HG03139 (cell line): ENCODE results near the gene ZNF25.
"Not testable (repeated sequence)": the region's sequence is repeated elsewhere in the genome, so short reads cannot be mapped to it uniquely, and the experiment has no call there.

ENCODE experiments used
- ATAC-seq: cut with Tn5 transposase; IDR thresholded peaks from one replicate; pipeline ENCODE4 v1.9.1; 2021; ENCODE audit not compliant: unreplicated experiment

ZNF25 gene

DNA sequence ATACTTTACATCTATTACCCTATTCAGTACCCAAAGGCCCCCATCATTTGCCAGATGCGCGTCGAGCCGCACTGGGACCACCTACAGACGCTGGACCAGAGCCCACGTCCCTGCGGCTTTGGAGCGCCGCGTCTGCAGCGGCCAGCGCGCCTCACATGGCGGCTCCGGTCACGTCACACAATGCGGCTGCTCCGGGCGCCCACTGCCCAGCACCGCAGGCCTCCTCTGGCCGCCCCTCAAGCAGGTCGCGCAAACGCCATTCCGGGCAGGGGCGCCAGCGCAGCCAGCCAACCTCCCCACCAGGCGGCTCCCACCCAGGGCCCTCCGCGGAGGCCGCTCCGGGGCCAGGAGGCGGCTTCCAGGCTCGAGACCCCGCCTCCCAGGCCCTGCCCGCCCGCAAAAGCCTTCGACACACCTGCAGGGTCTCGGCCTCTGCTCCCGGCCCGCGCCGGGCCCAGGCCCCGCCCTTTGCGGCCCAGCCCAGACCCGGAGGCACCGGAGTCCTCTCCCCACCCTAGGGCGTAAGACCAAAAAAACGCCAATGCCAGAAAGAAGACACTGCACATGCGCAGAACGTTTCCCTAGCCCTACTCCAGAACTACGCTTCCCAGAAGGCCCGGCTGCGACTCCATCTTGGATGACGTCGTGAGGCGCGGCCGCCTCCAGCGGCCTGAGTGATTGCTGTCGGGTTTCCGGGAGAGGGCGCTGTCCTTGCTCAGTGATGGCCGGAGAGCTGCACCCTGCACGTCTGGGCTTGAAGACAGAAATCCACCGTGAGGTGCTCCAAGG is at the start of gene ZNF25:
TSS of gene ZNF25 (minus strand) at position 557 of the 789 bp plus-strand sequence. CDS start 4,925 bp downstream, outside the sequence.
- peak; percentile 95 for ATAC-seq

DNA sequence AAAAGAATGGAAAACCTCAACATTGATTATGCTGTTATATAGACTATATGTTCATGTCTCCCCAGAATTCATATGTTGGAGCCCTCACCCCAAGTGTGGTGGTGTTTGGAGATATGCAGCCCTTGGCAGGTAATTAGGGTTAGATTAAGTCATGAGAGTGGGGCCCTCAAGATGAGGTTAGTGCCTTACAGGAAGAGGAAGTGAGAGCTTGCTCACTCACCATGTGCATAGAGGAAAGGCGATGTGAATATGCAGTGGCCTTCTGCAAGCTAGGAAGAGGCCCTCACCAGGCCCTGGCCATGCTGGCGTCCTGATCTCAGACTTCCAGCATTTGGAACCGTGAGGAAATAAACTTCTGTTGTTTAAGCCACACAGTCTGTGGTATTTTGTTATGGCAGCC is 48.8 kb upstream of the ZNF25 start:
- peak; percentile 92 for ATAC-seq

DNA sequence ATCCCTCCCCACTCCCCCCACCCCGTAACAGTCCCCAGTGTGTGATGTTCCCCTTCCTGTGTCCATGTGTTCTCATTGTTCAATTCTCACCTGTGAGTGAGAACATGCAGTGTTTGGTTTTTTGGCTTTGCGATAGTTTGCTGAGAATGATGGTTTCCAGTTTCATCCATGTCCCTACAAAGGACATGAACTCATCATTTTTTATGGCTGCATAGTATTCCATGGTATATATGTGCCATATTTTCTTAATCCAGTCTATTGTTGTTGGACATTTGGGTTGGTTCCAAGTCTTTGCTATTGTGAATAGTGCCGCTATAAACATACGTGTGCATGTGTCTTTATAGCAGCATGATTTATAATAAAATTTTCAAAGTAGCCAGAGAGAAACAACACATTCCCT is 42.7 kb upstream of the ZNF25 start:
- ATAC-seq = not testable (repeated sequence)

DNA sequence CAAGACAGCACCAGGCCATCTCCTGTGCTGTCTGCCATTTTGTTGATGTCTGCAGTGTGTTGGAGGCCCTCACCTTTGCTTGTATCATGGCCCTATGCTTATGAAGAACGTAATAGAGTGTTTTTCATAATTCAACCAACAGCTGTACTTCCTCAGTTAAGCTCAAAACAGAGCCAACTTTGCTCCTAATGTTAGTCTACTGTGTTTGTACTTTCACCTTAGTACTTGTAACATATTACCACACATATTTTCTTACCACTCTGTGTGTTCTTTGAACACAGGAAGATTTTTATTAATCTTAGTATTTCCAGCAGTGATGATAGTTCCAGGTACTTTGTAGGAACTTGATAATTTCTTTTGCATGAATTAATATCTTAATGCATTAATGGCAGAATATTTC is 39.9 kb upstream of the ZNF25 start:
- ATAC-seq = no peak

DNA sequence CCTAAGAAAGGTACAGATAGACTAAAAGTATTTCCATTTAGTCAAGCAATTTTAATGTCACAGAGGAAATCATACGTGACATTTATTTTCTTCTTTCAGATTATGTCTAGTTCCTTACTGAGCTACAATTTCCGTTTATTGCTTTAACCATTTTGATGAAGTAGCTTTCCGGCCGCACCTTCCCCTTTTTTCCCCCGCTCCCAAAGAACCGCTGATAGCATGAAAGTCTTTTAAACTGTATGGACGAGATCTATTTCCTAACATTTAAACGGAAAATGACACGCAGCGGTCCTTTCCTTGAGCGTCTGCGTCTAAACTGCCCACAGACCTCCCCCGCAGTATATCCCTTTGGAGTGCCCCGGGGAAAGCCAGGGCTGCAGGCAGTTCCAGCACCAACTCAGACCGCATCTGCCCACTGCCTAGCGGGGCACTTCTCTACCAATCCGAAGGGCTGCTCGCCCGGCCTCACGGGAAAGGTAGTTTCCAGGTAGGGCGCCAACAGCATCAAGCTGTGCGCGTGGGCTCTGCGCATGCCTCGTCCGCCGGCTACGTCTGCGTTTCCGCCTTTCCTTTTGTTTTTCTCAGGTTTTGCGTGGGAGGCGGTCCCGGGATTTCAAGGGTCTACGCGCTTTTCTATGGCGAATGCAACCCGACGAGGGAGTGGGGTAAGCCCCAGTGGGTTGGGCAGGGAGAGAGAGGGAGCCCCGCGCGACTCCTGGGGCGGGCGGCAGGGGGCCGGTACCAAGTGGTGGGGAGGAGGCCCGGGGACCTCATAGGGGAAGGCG is 33.9 kb upstream of the ZNF25 start, which contains the start of gene ZNF33A:
TSS of gene ZNF33A (plus strand) at position 557 of the 785 bp plus-strand sequence. CDS start 1,667 bp downstream, outside the sequence.
- ATAC-seq = peak; percentile 84

DNA sequence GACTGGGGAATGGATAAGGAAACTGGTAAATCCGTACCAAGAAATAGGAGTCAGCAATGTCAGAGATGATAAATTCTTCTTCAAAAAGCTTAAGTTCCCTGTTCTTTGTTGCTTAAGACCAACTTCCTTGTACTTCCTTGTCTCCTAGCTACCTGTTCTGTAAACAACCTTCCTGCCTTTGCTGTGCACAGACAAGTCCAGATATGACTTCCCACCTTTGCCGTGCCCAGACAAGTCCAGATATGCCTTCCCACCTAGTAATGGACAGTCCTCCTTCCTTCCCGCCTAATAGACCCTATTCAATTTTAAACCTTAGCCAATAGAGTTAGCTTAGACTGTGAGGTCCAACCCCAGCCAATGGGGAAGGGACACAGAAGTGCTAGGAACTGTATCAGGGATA is 31.5 kb upstream of the ZNF25 start:
- ATAC-seq = no peak

DNA sequence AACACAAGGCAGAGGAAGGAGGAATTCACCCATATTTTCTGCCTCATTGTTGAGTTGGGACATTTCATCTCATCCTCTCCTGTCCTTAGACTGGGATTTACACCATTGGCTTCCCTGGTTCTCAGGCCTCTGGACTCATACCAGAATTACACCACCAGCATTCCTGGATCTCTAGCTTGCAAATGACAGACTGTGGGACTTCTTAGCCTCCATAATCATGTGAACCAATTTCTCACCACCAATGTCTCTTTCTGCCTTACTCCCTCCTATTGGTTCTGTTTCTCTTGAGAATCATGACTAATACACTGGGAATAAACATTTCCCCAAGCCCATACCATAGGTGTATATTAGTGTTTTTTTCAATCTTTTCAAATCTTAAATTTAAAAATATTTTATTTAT is 31.1 kb upstream of the ZNF25 start:
- no peak for ATAC-seq

DNA sequence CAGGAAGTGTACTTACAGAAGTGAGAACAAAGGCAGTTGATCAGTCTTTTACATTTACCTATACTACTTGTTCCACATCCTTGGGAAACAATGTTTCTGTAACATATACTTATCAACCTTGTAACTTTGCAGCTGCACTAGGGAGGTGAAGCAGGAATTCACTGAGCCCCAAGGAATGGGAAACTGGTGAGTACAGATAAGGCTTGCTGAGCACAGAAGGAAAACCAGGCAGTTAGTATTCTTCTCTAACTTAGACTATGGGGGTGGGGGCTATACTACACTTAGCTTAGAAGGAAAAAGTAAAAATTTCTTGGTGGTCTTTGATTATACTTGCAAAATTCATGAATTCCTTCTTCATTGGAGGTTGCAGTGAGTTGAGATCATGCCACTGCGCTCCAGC is 27.1 kb upstream of the ZNF25 start:
- ATAC-seq = no peak

DNA sequence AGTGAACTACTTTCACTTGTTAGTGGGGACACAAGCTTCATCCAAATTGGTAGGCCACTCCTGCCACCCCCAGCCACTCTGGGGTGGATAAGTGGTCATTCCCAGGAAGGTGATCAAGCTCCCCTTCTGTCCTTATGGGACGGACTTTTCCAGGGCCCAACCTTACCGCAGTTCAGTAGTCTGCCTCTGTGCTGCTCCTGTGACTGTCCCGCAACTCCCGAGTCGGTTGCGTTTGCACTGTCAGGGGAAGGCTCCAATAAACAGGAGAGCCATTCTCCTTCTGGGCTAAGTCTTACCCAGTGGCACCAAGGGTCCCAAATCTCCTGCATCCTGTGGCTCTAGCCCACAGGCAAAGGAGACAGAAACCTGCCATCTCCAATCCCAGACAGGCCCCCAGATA is 26.6 kb upstream of the ZNF25 start:
- no peak for ATAC-seq

DNA sequence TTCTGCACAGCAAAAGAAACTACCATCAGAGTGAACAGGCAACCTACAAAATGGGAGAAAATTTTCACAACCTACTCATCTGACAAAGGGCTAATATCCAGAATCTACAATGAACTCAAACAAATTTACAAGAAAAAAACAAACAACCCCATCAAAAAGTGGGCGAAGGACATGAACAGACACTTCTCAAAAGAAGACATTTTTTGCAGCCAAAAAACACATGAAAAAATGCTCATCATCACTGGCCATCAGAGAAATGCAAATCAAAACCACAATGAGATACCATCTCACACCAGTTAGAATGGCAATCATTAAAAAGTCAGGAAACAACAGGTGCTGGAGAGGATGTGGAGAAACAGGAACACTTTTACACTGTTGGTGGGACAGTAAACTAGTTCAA is 24.0 kb upstream of the ZNF25 start:
- ATAC-seq = not testable (repeated sequence)

DNA sequence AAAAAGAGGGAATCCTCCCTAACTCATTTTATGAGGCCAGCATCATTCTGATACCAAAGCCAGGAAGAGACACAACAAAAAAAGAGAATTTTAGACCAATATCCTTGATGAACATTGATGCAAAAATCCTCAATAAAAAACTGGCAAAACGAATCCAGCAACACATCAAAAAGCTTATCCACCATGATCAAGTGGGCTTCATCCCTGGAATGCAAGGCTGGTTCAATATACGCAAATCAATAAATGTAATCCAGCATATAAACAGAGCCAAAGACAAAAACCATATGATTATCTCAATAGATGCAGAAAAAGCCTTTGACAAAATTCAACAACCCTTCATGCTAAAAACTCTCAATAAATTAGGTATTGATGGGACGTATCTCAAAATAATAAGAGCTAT is 22.5 kb upstream of the ZNF25 start:
- ATAC-seq = not testable (repeated sequence)

DNA sequence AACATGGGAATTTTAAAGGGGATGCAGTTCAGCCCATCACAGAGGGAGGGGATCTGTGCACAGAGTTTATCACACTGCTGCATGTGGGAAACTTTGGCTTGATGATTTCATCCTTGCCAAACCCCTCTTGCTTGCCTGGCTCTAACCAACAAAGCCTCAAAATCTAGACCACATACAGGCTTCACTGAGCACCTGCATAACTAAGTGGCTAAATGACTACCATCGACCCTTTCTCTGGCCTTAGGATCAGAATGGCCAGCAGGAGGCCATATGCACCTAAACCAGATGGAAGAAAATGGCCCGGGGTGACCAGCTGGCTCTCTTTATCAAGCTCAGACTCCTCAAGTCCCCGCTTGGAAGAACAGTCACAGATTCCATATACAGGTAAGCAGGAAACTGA is 15.6 kb upstream of the ZNF25 start:
- ATAC-seq = no peak

DNA sequence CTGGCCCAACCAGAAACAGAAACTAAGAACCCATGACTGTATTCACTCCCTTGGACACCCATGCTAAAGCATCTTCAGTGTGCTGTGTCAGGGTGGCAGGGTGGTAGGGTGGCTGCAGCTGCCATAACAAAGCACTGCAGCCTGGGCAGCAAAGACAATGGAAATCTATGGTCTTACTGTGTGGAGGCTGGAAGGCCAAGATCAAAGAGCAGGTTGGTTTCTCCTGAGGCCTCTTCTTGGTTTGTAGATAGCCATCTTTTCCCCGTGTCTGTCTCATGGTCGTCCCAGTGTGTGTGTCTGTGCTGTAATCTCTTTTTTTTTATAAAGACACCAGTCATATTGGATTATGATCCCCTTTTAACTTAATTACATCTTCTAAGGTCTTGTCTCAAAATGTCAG is 15.2 kb upstream of the ZNF25 start:
- ATAC-seq = no peak

DNA sequence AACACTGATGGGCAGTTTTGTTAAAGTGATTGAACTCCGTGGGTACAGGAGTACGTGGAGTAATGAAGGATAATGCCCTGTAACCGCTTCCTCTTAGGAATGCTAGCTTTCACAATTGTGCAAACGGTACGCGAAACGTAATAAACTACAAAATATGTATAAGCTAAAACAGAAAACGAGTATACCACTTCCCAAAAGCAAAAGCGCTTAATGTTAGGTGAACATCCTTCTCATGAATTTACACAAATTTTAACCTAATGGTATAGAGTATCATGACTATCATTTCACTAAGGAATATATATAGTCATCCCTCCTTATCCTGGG is 395 bp upstream of the ZNF25 start:
- no peak for ATAC-seq

DNA sequence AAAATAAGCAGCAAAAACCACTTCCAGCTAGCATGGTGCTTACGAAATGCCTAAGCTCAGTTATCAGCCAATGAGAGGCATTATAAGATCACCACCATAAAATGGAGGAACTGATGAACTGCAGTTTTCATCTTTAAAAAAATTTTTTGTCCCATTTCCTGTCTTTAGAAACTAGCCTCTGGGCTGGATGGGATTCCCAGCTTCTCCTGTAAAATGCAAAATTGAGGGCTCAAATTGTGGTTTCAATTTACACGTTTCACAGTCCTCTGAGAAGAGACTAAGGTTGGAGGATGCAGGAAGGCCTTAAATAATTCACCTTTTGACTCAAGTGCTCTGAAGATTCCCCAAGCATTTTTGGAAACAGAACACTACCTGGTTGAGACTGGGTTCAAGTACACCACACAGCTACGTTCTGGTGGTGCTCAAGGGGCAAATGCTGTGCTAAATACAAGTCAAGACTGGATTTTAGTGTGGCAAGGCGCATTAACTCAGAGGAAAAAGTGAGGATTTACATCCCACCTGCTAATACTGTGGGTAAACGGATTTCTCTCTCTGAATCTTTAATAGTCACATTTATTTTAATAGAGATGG is 951 bp downstream of the ZNF25 start:
- no peak for ATAC-seq

DNA sequence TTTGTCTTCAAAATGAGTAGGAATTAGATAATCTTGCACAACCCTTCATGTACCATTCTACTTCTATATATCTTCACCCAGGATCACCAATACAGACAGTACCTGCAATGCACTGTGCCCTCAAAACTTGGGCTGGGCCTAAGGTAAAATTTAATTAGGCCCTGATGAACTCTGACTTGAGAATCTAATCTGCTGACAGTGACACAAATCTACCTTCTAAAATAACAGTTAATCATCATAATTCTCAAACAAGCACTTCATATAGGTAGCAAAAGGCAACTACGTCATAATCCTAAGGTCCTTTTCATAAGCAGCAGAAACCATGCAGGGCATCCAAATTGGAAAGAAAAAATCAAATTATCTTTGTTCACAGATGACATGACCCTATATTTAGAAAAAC is 4.1 kb downstream of the ZNF25 start:
- no peak for ATAC-seq

DNA sequence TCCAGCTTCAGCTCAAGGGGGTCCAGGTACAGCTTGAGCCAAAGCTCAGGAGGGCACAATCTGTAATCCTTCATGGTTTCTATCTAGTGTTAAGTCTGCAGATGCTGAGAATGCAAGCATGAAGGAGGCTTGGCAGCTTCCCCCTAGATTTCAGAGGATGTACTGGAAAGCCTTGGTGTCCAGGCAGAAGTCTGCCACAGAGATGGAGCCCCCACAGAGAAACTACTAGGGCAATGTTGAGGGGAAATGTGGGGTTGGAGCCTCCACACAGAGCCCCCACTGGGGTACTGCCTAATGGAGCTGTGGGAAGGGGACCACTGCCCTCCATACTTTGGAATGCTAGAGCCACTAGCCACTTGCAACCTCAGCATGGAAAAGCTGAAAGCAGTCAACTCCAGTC is 11.4 kb downstream of the ZNF25 start:
- ATAC-seq = no peak

DNA sequence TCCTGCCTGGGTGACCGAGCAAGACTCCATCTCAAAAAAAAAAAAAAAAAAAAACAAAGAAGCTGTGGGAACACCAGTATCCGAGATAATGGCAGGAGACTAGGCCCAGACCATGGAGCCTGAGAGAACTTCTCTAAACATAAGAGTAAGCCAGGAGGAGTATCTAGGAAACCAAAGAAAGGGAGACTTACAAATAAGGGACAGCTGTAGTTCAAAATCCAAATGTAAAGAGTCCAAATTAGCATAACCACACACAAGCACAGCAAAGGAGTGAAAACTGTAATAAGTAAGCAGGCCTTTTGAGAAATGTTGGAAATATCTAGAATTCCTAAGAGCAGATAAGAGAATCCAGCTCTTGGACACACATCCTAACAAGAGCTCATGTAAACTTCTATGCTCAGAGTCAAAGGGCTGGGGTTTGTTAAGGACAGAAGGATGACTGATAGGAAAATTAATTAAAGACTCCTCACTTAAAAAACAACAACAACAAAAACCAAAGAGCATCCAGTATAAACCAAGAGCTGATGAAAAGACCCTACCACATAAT is 15.8 kb downstream of the ZNF25 start:
- no peak for ATAC-seq

DNA sequence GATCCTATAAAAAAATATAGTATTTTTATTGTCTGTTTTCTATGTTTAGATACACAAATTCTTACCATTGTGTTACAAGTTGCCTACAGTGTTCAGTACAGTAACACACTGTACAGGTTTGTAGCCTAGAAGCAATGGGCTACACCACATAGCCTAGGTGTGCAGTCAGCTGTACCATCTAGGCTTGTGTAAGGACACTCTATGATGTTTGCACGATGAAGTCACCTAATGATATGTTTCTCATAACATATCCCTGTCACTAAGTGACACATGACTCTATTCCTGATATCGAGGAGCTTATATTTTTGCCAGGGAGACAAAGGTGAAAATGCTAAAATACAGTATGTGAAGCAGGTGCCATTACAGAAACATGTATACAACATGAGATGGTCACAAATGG is 18.6 kb downstream of the ZNF25 start:
- ATAC-seq = no peak

DNA sequence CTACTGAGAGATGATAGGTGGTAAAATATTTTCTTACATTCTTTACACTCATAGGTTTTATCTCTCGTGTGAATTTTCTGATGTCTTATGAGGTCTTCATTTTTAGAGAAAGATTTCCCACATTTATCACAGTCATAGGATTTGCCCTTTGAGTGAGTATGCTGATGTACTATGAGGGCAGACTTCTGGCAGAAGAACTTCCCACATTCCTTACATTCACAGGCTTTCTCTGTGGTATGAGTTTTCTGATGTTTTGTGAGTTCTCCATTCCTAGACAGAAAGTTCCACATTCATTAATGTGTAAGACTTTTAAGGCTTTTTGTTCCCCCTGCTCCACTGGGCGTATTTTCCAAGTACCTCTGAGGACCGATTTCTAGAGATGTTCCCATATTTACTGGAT is 23.5 kb downstream of the ZNF25 start:
- no peak for ATAC-seq

DNA sequence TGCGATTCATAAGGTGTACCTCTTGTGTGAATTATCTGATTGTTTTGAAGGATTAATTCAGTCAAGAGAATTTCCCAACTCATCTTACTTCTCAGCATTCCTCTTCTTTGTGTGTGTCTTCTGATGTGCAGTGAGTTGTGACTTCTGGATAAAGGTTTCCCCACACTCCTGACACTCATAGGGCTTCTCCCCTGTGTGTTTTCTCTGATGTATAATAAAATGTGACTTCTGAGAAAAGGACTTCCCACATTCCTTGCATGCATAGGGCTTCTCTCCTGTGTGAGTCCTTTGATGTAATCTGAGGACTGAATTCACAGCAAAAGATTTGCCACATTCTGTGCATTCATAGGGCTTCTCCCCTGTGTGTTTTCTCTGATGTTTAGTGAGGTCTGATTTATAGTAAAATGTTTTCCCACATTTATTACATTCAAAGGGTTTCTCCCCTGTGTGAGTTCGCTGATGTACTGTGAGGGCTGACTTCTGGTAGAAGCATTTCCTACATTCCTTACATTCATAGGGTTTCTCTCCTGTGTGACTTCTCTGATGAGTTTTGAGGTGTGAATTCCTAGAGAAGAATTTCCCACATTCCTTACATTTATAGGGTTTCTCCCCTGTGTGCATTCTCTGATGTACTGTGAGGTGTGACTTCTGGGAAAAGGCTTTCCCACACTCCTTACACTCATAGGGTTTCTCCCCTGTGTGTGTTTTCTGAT is 24.2 kb downstream of the ZNF25 start:
- ATAC-seq = no peak
